Measurements from ENCODE around the gene UPP1.

The UPP1 gene

GRCh38 chr7:48085942-48086341 lies 3.1 kb upstream of the UPP1 start:
- FAIRE-seq = no peak

- FAIRE-seq = no peak
Measured at GRCh38 chr7:48087349-48087748, 1.7 kb upstream of the UPP1 start.

GRCh38 chr7:48088559-48089045 lies 463 bp upstream of the UPP1 start:
- FAIRE-seq = no peak

- FAIRE-seq = no peak
Measured at GRCh38 chr7:48090095-48090805, 1.2 kb downstream of the UPP1 start.

- no peak for FAIRE-seq
Measured at GRCh38 chr7:48091506-48092433, 2.7 kb downstream of the UPP1 start.

GRCh38 chr7:48094861-48095293 lies 5.8 kb downstream of the UPP1 start:
- FAIRE-seq = no peak

GRCh38 chr7:48096273-48096672 lies 7.2 kb downstream of the UPP1 start:
- no peak for FAIRE-seq

GRCh38 chr7:48097521-48098231 lies 8.6 kb downstream of the UPP1 start:
- FAIRE-seq = no peak

- FAIRE-seq = no peak
Measured at GRCh38 chr7:48098846-48099245, 9.8 kb downstream of the UPP1 start.

- no peak for FAIRE-seq
Measured at GRCh38 chr7:48099781-48100180, 10.7 kb downstream of the UPP1 start.

GRCh38 chr7:48101352-48101751 lies 12.3 kb downstream of the UPP1 start:
- FAIRE-seq = no peak

GRCh38 chr7:48101968-48102367 lies 12.9 kb downstream of the UPP1 start:
- FAIRE-seq = no peak

- FAIRE-seq = no peak
Measured at GRCh38 chr7:48102530-48102929, 13.5 kb downstream of the UPP1 start.

- FAIRE-seq = no peak
Measured at GRCh38 chr7:48105045-48105444, 16.0 kb downstream of the UPP1 start.

- no peak for FAIRE-seq
Measured at GRCh38 chr7:48106906-48107659, 18.0 kb downstream of the UPP1 start.

- no peak for FAIRE-seq
Measured at GRCh38 chr7:48107926-48108472, 18.9 kb downstream of the UPP1 start.

GRCh38 chr7:48108959-48109847 lies 20.1 kb downstream of the UPP1 start:
- no peak for FAIRE-seq

- peak; percentile 8 for FAIRE-seq
Measured at GRCh38 chr7:48109848-48110663, 21.0 kb downstream of the UPP1 start.

GRCh38 chr7:48110868-48111267 lies 21.8 kb downstream of the UPP1 start:
- FAIRE-seq = no peak

- FAIRE-seq = no peak
Measured at GRCh38 chr7:48111596-48111995, 22.5 kb downstream of the UPP1 start.

All from endometrium (tissue), 2 donors.